Smooth muscle cell (in vitro differentiated cells): ENCODE measurements around the gene NBPF4. TPM values are rescaled to one million over a fixed set of nuclear protein-coding genes. Genes with fewer than 3 reads are reported as not detected.

ENCODE experiments used
- DNase-seq: peaks from one replicate; lab custom pipeline; 2025; ENCODE audit not compliant: unreplicated experiment; lab: John Stamatoyannopoulos, UW
- H2AFZ ChIP-seq: fragments of 200-600 bp; sonication (generic); 2 replicates; pipeline ENCODE4 v1.6.0; 2016; ENCODE audit warnings: antibody characterized with exemption, low read depth, mild to moderate bottlenecking
- H3F3A ChIP-seq: fragments of 200-600 bp; sonication (generic); 2 replicates; pipeline ENCODE4 v1.6.0; 2017; ENCODE audit warnings: antibody characterized with exemption, low read depth
- H3K27ac ChIP-seq: fragments of 200-600 bp; sonication (generic); 2 replicates; pipeline ENCODE4 v1.5.1; 2016; ENCODE audit warnings: low read depth, mild to moderate bottlenecking
- H3K27me3 ChIP-seq: fragments of 200-600 bp; sonication (generic); 2 replicates; pipeline ENCODE4 v1.6.1; 2016; ENCODE audit warnings: low read depth, mild to moderate bottlenecking
- H3K36me3 ChIP-seq: fragments of 200-600 bp; sonication (generic); 2 replicates; pipeline ENCODE4 v1.5.1; 2016; ENCODE audit warnings: low read depth
- H3K4me1 ChIP-seq: fragments of 200-600 bp; sonication (generic); 2 replicates; pipeline ENCODE4 v1.5.1; 2016; ENCODE audit warnings: low read depth
- H3K4me2 ChIP-seq: fragments of 200-600 bp; sonication (generic); 2 replicates; pipeline ENCODE4 v1.6.0; 2016; ENCODE audit warnings: mild to moderate bottlenecking
- H3K4me3 ChIP-seq: fragments of 200-600 bp; sonication (generic); 2 replicates; pipeline ENCODE4 v1.5.1; 2016; ENCODE audit warnings: mild to moderate bottlenecking
- H3K79me2 ChIP-seq: fragments of 200-600 bp; sonication (generic); 2 replicates; pipeline ENCODE4 v1.6.0; 2016; ENCODE audit warnings: low read depth, mild to moderate bottlenecking
- H3K9ac ChIP-seq: fragments of 200-600 bp; sonication (generic); 2 replicates; pipeline ENCODE4 v1.6.0; 2016; ENCODE audit warnings: low read depth
- H3K9me3 ChIP-seq: fragments of 200-600 bp; sonication (generic); replicated peaks from 2 replicates; pipeline ENCODE4 v1.5.1; 2016; ENCODE audit warnings: low read depth
- H4K20me1 ChIP-seq: fragments of 200-600 bp; sonication (generic); 2 replicates; pipeline ENCODE4 v1.6.0; 2016; ENCODE audit warnings: low read depth
- WGBS: methylation state at CpG from one replicate; pipeline ENCODE4 v1.1.7; 2016; ENCODE audit warnings: low lambda C conversion rate; 5-methylcytosine and 5-hydroxymethylcytosine counted together
- polyA plus RNA-seq: library from polyadenylated mRNA; unstranded; fragments of >200 nt; fragmentation: Nextera tagmentation; extraction: Ambion mirVana; gene quantifications from 2 replicates; pipeline ENCODE4 v1.2.1, GENCODE V29; 2016
- total RNA-seq: library from RNA; depleted of rRNA; stranded (reverse); fragments of >200 nt; gene quantifications from 2 replicates; pipeline ENCODE4 v1.2.3, GENCODE V29; 2014
- TF ChIP-seq, protein P1 (sequence below): fragments of 200-600 bp; sonication (generic); IDR thresholded peaks from 2 replicates; pipeline ENCODE4 v1.5.1; 2017; ENCODE audit warnings: borderline replicate concordance, mild to moderate bottlenecking, antibody characterized with exemption; ENCODE audit not compliant: insufficient read depth, poor library complexity, severe bottlenecking

NBPF4 gene
- total and polyA plus RNA-seq, 2 experiments from 2014 or later = not detected

DNA sequence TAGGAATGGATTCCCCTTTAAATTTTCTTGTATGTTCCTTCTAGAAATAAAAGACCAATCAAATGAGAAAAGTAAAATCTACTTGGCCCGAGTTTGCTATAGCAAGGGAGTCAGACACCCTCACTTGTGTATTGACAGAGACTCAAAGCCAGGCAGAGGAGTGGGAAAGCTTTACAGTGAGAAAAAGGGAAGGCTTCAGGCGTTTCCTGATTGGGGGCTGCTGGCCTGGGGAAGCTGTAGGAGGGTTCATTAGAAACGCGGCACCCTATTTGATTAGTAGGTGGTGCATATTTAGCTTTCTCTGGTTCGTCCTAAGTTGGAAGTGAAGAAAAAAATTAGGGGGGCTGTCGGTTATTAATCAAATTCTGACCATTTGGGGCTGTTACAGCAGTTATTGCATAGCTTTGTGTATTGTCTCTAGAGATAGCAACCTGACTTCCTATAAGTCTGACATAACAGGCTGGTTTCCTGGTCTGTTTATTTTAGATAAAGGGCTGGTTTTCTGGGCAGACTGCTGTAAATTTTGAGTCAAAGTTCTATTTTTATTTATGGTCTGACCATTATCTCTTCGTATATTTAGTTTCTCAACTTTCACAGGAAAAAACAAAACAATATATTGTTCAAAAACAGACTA is 53.8 kb downstream of the NBPF4 start:
- H3K4me3 ChIP-seq = no peak overlapping the region
- H3K4me2 ChIP-seq = no peak overlapping the region
- no peaks in the 10 kb centered on the region for H3F3A ChIP-seq
- H3K36me3 ChIP-seq = peaks cover 25% of the 10 kb centered on the region
- H3K4me1 ChIP-seq = no peaks in the 10 kb centered on the region
- H3K27me3 ChIP-seq = no peaks in the 10 kb centered on the region
- H2AFZ ChIP-seq = no peak overlapping the region
- TF ChIP-seq, protein P1, sequence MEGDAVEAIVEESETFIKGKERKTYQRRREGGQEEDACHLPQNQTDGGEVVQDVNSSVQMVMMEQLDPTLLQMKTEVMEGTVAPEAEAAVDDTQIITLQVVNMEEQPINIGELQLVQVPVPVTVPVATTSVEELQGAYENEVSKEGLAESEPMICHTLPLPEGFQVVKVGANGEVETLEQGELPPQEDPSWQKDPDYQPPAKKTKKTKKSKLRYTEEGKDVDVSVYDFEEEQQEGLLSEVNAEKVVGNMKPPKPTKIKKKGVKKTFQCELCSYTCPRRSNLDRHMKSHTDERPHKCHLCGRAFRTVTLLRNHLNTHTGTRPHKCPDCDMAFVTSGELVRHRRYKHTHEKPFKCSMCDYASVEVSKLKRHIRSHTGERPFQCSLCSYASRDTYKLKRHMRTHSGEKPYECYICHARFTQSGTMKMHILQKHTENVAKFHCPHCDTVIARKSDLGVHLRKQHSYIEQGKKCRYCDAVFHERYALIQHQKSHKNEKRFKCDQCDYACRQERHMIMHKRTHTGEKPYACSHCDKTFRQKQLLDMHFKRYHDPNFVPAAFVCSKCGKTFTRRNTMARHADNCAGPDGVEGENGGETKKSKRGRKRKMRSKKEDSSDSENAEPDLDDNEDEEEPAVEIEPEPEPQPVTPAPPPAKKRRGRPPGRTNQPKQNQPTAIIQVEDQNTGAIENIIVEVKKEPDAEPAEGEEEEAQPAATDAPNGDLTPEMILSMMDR = no peak
- 89% methylated on average over 7 of the region's 7 CpGs for WGBS
- H4K20me1 ChIP-seq = peaks cover 71% of the 10 kb centered on the region
- no peak overlapping the region for H3K27ac ChIP-seq
- H3K9ac ChIP-seq = no peak overlapping the region
- DNase-seq = no peak
- H3K79me2 ChIP-seq = peaks cover 97% of the 10 kb centered on the region
- no peaks in the 10 kb centered on the region for H3K9me3 ChIP-seq

DNA sequence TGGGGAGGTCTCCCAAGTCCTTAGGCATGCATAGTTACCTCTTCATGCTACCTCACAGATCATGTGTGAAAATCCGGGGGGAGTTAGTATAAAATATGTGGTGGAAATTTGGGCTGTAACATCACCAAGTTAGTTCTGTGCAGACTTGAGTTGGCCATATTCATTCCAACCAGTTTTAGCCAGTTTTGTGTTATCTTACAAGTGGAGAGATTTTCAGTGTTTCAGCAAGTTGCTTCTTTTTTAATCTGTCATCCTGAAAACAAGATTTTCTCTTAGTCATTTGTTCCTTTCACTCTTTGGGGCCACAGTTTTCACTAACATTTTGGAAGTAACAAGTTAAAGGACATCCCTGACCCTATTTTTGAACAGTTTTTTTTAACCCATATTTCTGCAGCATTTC is 55.1 kb downstream of the NBPF4 start:
- Histone ChIP-seq H3K4me1 (no peaks in the 10 kb centered on the region), H3K4me2 (no peak overlapping the region), H3K36me3 (peaks cover 32% of the 10 kb centered on the region), H3K4me3 (no peak overlapping the region), H3K27ac (no peak overlapping the region), H3K27me3 (no peaks in the 10 kb centered on the region), H4K20me1 (peaks cover 61% of the 10 kb centered on the region), H3F3A (no peaks in the 10 kb centered on the region), H3K9ac (no peak overlapping the region), H2AFZ (no peak overlapping the region), H3K79me2 (peaks cover 91% of the 10 kb centered on the region), H3K9me3 (no peaks in the 10 kb centered on the region)
- 94% methylated on average over 1 of the region's 1 CpG for WGBS
- DNase-seq = no peak
- TF ChIP-seq, protein P1 = no peak

DNA sequence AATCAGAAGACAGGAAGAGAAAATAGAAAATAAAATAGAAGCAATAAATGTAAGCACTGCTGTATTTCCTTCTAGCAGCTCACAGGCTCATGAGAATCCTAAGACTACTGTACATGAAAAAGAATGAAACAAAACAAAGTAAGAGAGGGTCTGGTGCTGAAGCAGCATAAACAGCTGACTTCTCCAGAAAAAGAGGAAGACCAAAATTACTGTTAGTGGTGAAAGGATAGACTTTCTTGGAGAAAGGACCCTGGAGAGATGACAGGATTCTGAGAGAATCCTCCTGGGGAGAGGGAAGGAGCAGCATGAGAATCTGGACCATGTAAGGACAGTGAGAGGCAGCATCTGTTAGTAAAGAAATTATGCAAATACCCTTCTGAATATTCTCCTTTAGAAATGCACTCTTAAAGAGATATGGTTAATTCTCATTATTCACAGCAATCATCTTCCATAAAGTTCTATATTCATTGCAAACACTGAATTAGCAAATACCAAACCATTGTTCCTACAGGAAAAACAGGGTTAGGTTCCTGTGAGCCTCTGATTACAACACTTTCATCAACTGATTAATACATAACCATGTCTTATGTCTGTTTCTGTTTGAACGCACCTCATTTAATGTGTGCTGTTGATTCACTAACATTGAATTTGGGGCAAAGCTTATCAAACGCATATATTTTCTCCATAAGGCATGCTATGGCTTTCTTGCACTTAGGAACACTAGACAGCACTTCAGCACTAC is 60.7 kb downstream of the NBPF4 start:
- H3K4me2 ChIP-seq = no peak overlapping the region
- H3F3A ChIP-seq = no peaks in the 10 kb centered on the region
- H3K27me3 ChIP-seq = no peaks in the 10 kb centered on the region
- no peaks in the 10 kb centered on the region for H3K4me1 ChIP-seq
- peaks cover 33% of the 10 kb centered on the region for H3K36me3 ChIP-seq
- no peak overlapping the region for H3K4me3 ChIP-seq
- DNase-seq = no peak
- H3K27ac ChIP-seq = no peak overlapping the region
- H4K20me1 ChIP-seq = peaks cover 37% of the 10 kb centered on the region
- TF ChIP-seq, protein P1 = no peak
- no peaks in the 10 kb centered on the region for H3K9me3 ChIP-seq
- peaks cover 53% of the 10 kb centered on the region for H3K79me2 ChIP-seq
- no peak overlapping the region for H2AFZ ChIP-seq
- H3K9ac ChIP-seq = no peak overlapping the region
- WGBS = 47% methylated on average over 2 of the region's 2 CpGs
